ENCODE data around the gene REXO4.

- no peak for TF ChIP-seq CTCF (IDR thresholded peaks at IDR 0.05)
- TF ChIP-seq POLR2AphosphoS5 (IDR thresholded peaks at IDR 0.05; ENCODE audit: low read depth, low read length), result no peak
- no peak for TF ChIP-seq REST (IDR thresholded peaks at IDR 0.05; ENCODE audit: low read depth, low read length)
- TF ChIP-seq JUND (IDR thresholded peaks at IDR 0.05), result no peak
- TF ChIP-seq ZBTB33 (IDR thresholded peaks at IDR 0.05; ENCODE audit: borderline replicate concordance, low read depth), result no peak
- no peak for TF ChIP-seq RXRA (IDR thresholded peaks at IDR 0.05; ENCODE audit: borderline replicate concordance, low read depth)
- no peak for TF ChIP-seq RCOR1 (IDR thresholded peaks at IDR 0.05; ENCODE audit: low read length)
- no peak for TF ChIP-seq USF2 (IDR thresholded peaks at IDR 0.05; ENCODE audit: borderline replicate concordance, low read depth, low read length)
- TF ChIP-seq TEAD4 (IDR thresholded peaks at IDR 0.05; ENCODE audit: borderline replicate concordance, insufficient read depth), result no peak
Measured at GRCh38 chr9:133465984-133466383, 48.2 kb upstream of the REXO4 start.
